Testis (tissue), 2 donors: ENCODE data around the gene LY6G5B.

Experiments
- POLR2A ChIP-seq: fragments of 450-650 bp; IDR thresholded peaks from one replicate; pipeline ENCODE4 v1.6.1; 2017; ENCODE audit warnings: antibody characterized with exemption, mild to moderate bottlenecking, moderate library complexity
- TF ChIP-seq, protein P1 (sequence below), 3 experiments: fragments of 450-650 bp in 2 of 3; fragments of 200-600 bp in 1 of 3; sonication (generic) in 1 of 3; IDR thresholded peaks; one replicate each; pipeline ENCODE4 v1.5.1; 2016 to 2019; ENCODE audit warnings: antibody characterized with exemption in 3 of 3, mild to moderate bottlenecking in 2 of 3, moderate library complexity in 1 of 3

DNA sequence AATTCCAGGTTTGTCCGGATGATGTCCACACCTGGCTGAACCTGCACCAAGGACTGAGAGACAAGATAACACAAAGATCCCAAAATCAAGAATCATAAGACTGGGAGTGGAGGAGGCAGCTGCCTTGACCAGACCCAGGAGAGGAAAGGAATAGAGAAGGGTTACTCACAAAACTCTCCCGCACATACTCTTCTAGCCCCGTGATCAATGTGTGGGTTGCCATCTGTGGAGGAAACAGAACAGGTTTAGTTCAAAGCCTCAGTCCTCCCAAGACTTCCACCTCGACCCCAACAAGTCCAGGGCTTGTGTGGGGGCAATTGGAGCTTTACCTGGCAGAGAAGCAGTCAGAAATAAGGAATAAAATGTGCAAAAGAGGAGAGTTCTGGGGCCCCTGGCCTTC is 28.4 kb upstream of the LY6G5B start:
- TF ChIP-seq, protein P1, sequence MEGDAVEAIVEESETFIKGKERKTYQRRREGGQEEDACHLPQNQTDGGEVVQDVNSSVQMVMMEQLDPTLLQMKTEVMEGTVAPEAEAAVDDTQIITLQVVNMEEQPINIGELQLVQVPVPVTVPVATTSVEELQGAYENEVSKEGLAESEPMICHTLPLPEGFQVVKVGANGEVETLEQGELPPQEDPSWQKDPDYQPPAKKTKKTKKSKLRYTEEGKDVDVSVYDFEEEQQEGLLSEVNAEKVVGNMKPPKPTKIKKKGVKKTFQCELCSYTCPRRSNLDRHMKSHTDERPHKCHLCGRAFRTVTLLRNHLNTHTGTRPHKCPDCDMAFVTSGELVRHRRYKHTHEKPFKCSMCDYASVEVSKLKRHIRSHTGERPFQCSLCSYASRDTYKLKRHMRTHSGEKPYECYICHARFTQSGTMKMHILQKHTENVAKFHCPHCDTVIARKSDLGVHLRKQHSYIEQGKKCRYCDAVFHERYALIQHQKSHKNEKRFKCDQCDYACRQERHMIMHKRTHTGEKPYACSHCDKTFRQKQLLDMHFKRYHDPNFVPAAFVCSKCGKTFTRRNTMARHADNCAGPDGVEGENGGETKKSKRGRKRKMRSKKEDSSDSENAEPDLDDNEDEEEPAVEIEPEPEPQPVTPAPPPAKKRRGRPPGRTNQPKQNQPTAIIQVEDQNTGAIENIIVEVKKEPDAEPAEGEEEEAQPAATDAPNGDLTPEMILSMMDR (IDR thresholded peaks at IDR 0.05): no peak
- no peak for TF ChIP-seq POLR2A
